Panc1 (cell line): ENCODE results near the gene PLA2G2D. TPM values are rescaled to one million over a fixed set of nuclear protein-coding genes. Genes with fewer than 3 reads are reported as not detected.

Experiments
- ATAC-seq: fragments of 200-7000 bp; cut with Tn5 transposase; 2 replicates; pipeline ENCODE4 v1.9.1; 2020; ENCODE audit warnings: mild to moderate bottlenecking, moderate library complexity
- BruUV-seq: library from RNA; stranded (reverse); fragments of 400-500 nt; replicated peaks from 2 replicates; lab custom pipeline; 2021; lab: Mats Ljungman, UMichigan
- CTCF ChIA-PET: fragments of 300-600 bp; sonication (Branson Sonifier 250); formaldehyde crosslinking; loops from one replicate; lab custom pipeline; 2022; ENCODE audit warnings: antibody characterized with exemption; lab: Charles Lee
- POLR2A ChIA-PET: fragments of 300-600 bp; sonication (Branson Sonifier 250); formaldehyde crosslinking; loops from one replicate; lab custom pipeline; 2022; ENCODE audit warnings: antibody characterized with exemption; lab: Charles Lee
- DNase-seq: peaks from one replicate; pipeline ENCODE4 v3.0.0-alpha.2; 2010; ENCODE audit warnings: low read depth, low spot score
- H3K27ac ChIP-seq: 2 replicates; pipeline ENCODE4 v1.5.1; 2011; ENCODE audit warnings: mild to moderate bottlenecking, low read length, inconsistent platforms
- H3K27me3 ChIP-seq: fragments of 200-500 bp; sonication (Bioruptor generic); 2 replicates; pipeline ENCODE4 v1.6.0; 2014; ENCODE audit warnings: low read length, inconsistent platforms; ENCODE audit not compliant: control insufficient read depth, insufficient read depth
- H3K36me3 ChIP-seq: fragments of 200-500 bp; sonication (Bioruptor generic); 2 replicates; pipeline ENCODE4 v1.5.1; 2014; ENCODE audit warnings: inconsistent platforms, mild to moderate bottlenecking, low read length, moderate library complexity; ENCODE audit not compliant: control insufficient read depth, insufficient read depth
- H3K4me1 ChIP-seq: 2 replicates; pipeline ENCODE4 v1.5.1; 2011; ENCODE audit warnings: inconsistent platforms, mild to moderate bottlenecking, low read length, moderate library complexity; ENCODE audit not compliant: control insufficient read depth, insufficient read depth
- H3K4me3 ChIP-seq, 2 experiments: 2 replicates each; pipeline ENCODE4 v1.5.1; 2011 to 2012; ENCODE audit warnings: low read depth in 2 of 2, low read length in 2 of 2, mild to moderate bottlenecking in 2 of 2, inconsistent platforms in 1 of 2, moderate library complexity in 1 of 2
- H3K9me3 ChIP-seq: fragments of 200-500 bp; sonication (Bioruptor generic); 2 replicates; pipeline ENCODE4 v1.5.1; 2014; ENCODE audit warnings: low read depth, mild to moderate bottlenecking, inconsistent platforms, low read length, moderate library complexity; ENCODE audit not compliant: control insufficient read depth, insufficient read depth
- CTCF ChIP-seq: fragments of 450-650 bp; IDR thresholded peaks from 2 replicates; pipeline ENCODE4 v1.5.1; 2017; ENCODE audit warnings: mild to moderate bottlenecking
- POLR2AphosphoS5 ChIP-seq: IDR thresholded peaks from 2 replicates; pipeline ENCODE4 v1.6.1; 2012; ENCODE audit warnings: mild to moderate bottlenecking, low read depth, low read length, moderate library complexity
- SIN3A ChIP-seq: IDR thresholded peaks from 2 replicates; pipeline ENCODE4 v1.6.1; 2012; ENCODE audit warnings: low read depth, mild to moderate bottlenecking, low read length, moderate library complexity, borderline replicate concordance; ENCODE audit not compliant: insufficient read depth
- TCF7L2 ChIP-seq: IDR thresholded peaks from 2 replicates; pipeline ENCODE4 v1.6.1; 2011; ENCODE audit warnings: mild to moderate bottlenecking, low read depth, low read length, inconsistent platforms
- in situ Hi-C: cut with HindIII; loops from 2 replicates; pipeline ENCODE4 v1.10.0; 2016; ENCODE audit warnings: low sequenced_read_pairs, low pct_unique_long_range_greater_than_20kb
- intact Hi-C: fragments of 100-400 bp; cut with micrococcal nuclease; formaldehyde crosslinking; loops from one replicate; pipeline ENCODE4 v1.10.0; 2022; ENCODE audit not compliant: unreplicated experiment
- total RNA-seq: library from RNA; stranded (reverse); gene quantifications from one replicate; pipeline ENCODE4 v1.2.1, GENCODE V29; 2021; ENCODE audit not compliant: unreplicated experiment
- TF ChIP-seq, protein P1 (sequence below), 2 experiments: IDR thresholded peaks; 2 replicates each; pipeline ENCODE4 v1.6.1; 2011 to 2012; ENCODE audit warnings: low read depth in 2 of 2, control low read depth in 1 of 2, low read length in 1 of 2, mild to moderate bottlenecking in 1 of 2, moderate library complexity in 1 of 2; ENCODE audit not compliant: insufficient read depth in 1 of 2

The PLA2G2D gene
- total RNA-seq, 1 experiment from 2014 or later: not detected

DNA sequence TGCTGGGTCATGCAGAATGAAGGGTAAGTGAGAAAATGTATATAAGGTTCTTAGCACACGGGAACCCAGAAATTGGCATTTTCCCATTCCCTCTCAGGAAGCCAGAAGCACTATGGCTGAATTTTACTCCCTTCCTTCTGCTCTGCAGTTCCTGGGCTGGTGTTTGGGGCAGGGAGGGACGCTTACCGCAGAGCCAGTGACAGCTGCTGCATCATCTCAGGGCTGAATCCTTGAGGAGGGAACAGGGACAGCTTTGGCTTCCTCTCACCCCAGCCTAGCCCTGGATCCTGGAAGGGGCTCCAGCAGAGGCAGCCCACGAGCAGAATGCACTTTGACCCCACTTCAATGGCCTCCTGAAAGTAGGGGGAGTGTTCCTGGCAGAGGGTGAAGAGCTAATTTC, 12.0 kb downstream of the PLA2G2D start:
- peaks cover 4% of the 10 kb centered on the region; the same call in 1 of the 2 replicates for H3K27me3 ChIP-seq
- DNase-seq (no peak), ATAC-seq (no peak)
- no peaks in the 10 kb centered on the region for H3K9me3 ChIP-seq
- TF ChIP-seq POLR2AphosphoS5: no peak
- no TSS peak for BruUV-seq
- H3K27ac ChIP-seq: no peak overlapping the region
- no peaks in the 10 kb centered on the region for H3K4me1 ChIP-seq
- no peaks in the 10 kb centered on the region for H3K36me3 ChIP-seq
- no peak overlapping the region for H3K4me3 ChIP-seq
- intact Hi-C loops (no loop called here), in situ Hi-C loops (no loop called here)
- CTCF ChIA-PET: no interaction called here
- POLR2A ChIA-PET: no interaction called here

DNA sequence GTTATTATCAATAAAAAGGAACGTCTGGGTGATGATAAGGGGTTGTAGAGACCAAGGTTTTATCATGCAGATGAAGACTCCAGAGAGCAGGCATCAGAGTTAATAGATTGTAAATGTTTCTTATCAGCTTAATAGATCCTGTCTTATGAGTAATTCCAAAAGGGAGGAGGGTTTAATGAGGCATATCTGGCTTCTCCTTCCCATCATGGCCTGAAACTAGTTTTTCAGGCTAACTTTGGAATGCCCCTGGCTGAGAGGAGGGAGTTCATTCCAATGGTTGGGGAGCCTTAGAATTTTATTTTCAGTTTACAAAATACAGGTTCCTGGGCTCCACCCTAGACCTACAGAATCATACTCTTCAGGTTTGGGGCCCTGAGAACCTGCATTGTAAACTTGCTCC, 13.5 kb downstream of the PLA2G2D start:
- POLR2A ChIA-PET: no interaction called here
- intact Hi-C loops: no loop called here
- DNase-seq: no peak
- in situ Hi-C loops: no loop called here
- H3K27me3 ChIP-seq: peaks cover 4% of the 10 kb centered on the region; the same call in 1 of the 2 replicates
- H3K36me3 ChIP-seq: no peaks in the 10 kb centered on the region
- ATAC-seq: no peak
- TF ChIP-seq TCF7L2 (no peak), POLR2AphosphoS5 (no peak), SIN3A (no peak), CTCF (no peak)
- TF ChIP-seq, protein P1, sequence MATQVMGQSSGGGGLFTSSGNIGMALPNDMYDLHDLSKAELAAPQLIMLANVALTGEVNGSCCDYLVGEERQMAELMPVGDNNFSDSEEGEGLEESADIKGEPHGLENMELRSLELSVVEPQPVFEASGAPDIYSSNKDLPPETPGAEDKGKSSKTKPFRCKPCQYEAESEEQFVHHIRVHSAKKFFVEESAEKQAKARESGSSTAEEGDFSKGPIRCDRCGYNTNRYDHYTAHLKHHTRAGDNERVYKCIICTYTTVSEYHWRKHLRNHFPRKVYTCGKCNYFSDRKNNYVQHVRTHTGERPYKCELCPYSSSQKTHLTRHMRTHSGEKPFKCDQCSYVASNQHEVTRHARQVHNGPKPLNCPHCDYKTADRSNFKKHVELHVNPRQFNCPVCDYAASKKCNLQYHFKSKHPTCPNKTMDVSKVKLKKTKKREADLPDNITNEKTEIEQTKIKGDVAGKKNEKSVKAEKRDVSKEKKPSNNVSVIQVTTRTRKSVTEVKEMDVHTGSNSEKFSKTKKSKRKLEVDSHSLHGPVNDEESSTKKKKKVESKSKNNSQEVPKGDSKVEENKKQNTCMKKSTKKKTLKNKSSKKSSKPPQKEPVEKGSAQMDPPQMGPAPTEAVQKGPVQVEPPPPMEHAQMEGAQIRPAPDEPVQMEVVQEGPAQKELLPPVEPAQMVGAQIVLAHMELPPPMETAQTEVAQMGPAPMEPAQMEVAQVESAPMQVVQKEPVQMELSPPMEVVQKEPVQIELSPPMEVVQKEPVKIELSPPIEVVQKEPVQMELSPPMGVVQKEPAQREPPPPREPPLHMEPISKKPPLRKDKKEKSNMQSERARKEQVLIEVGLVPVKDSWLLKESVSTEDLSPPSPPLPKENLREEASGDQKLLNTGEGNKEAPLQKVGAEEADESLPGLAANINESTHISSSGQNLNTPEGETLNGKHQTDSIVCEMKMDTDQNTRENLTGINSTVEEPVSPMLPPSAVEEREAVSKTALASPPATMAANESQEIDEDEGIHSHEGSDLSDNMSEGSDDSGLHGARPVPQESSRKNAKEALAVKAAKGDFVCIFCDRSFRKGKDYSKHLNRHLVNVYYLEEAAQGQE (IDR thresholded peaks at IDR 0.05; ENCODE audit: insufficient read depth in 1 of 2, low read depth in 2 of 2, low read length in 1 of 2): no peak
- CTCF ChIA-PET: no interaction called here
- H3K27ac ChIP-seq: no peak overlapping the region
- BruUV-seq: no TSS peak
- H3K9me3 ChIP-seq: no peaks in the 10 kb centered on the region
- no peaks in the 10 kb centered on the region for H3K4me1 ChIP-seq
- no peak overlapping the region for H3K4me3 ChIP-seq

DNA sequence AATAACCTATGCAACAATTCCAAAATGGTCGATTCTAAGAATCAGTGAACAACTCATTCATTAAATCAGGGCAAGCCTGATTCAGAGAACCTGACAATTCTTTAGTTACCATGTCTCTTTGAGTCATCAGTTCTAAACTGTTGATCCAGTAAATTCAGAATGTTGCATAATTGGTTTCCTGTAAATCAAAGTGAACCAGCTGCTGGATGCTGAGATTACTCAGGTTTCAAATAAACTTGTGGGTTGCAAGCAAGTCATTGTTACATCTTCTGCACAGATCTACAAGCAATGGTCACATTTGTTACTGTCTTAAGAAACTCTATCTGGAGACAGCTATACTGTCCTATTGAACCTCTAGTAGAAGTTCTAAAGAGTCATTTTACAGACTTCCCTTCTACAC, 16.5 kb downstream of the PLA2G2D start:
- no peak for TF ChIP-seq CTCF
- TF ChIP-seq, protein P1 (IDR thresholded peaks at IDR 0.05; ENCODE audit: insufficient read depth in 1 of 2, low read depth in 2 of 2, low read length in 1 of 2): no peak
- no peak for TF ChIP-seq TCF7L2
- TF ChIP-seq POLR2AphosphoS5: no peak
- no peak for TF ChIP-seq SIN3A
- ATAC-seq (no peak), DNase-seq (no peak)
- ChIA-PET CTCF (no interaction called here), POLR2A (no interaction called here)
- no peaks in the 10 kb centered on the region for H3K4me1 ChIP-seq
- in situ Hi-C loops: no loop called here
- H3K27ac ChIP-seq: no peak overlapping the region
- H3K27me3 ChIP-seq: peaks cover 4% of the 10 kb centered on the region; the same call in 1 of the 2 replicates
- H3K9me3 ChIP-seq: no peaks in the 10 kb centered on the region
- no peaks in the 10 kb centered on the region for H3K36me3 ChIP-seq
- intact Hi-C loops: no loop called here
- no TSS peak for BruUV-seq
- no peak overlapping the region for H3K4me3 ChIP-seq
